Left ventricle myocardium superior (tissue), 1 donor: ENCODE data around the gene FGD6. TPM values are rescaled to one million over a fixed set of nuclear protein-coding genes. Genes with fewer than 3 reads are reported as not detected.

Experiments
- ATAC-seq: fragments of 200-7000 bp; cut with Tn5 transposase; one replicate; pipeline ENCODE4 v1.9.1; 2020; ENCODE audit warnings: mild to moderate bottlenecking, moderate library complexity
- DNase-seq: peaks from one replicate; pipeline ENCODE4 v3.0.0-alpha.2; 2020
- intact Hi-C: fragments of 100-400 bp; cut with micrococcal nuclease; formaldehyde crosslinking; loops from one replicate; pipeline ENCODE4 v1.11.0; 2022
- total RNA-seq: library from RNA; stranded (reverse); fragmentation: NEBNext Ultra II Directional; extraction: Animal tissue kit (Norgen Biotek cat#: 25700); gene quantifications from one replicate; pipeline ENCODE4 v1.2.1, GENCODE V29; 2021
- donor health status: DM: no; HTN: yes; CAD: no; lungs with severe emphysema.

The FGD6 gene
- total RNA-seq, 1 donor from 2014 or later: 23.5 TPM

GRCh38 chr12:95191060-95191696 is 26.1 kb downstream of the FGD6 start:
- ATAC-seq (no peak), DNase-seq (no peak)
- intact Hi-C loops: no loop called here

GRCh38 chr12:95187865-95188415 is 29.3 kb downstream of the FGD6 start:
- ATAC-seq: no peak
- DNase-seq: no peak
- intact Hi-C loops: no loop called here

- intact Hi-C loops: no loop called here
- ATAC-seq: no peak
- no peak for DNase-seq
These were observed 31.4 kb downstream of the FGD6 start for GRCh38 chr12:95185854-95186253.

- DNase-seq: no peak
- intact Hi-C loops: no loop called here
- no peak for ATAC-seq
These were observed 32.2 kb downstream of the FGD6 start for GRCh38 chr12:95185072-95185471.

- DNase-seq (no peak), ATAC-seq (no peak)
- intact Hi-C loops: no loop called here
These were observed 33.1 kb downstream of the FGD6 start for GRCh38 chr12:95184121-95184520.

GRCh38 chr12:95182868-95183415 is 34.3 kb downstream of the FGD6 start:
- DNase-seq: no peak
- ATAC-seq: peak; percentile 38
- intact Hi-C loops: no loop called here

GRCh38 chr12:95181103-95181502 is 36.2 kb downstream of the FGD6 start:
- no peak for ATAC-seq
- intact Hi-C loops: no loop called here

GRCh38 chr12:95179011-95179410 is 38.3 kb downstream of the FGD6 start:
- intact Hi-C loops: no loop called here
- ATAC-seq (no peak), DNase-seq (no peak)

More at GRCh38 chr12:95181103-95181502, 36.2 kb downstream of the FGD6 start:
- no peak for DNase-seq

- no peak for DNase-seq
- ATAC-seq: no peak
- intact Hi-C loops: no loop called here
These were observed 39.1 kb downstream of the FGD6 start for GRCh38 chr12:95178136-95178535.

GRCh38 chr12:95177201-95177768 is 40.0 kb downstream of the FGD6 start:
- intact Hi-C loops: no loop called here
- ATAC-seq (no peak), DNase-seq (no peak)

GRCh38 chr12:95173392-95174251 is 43.6 kb downstream of the FGD6 start:
- peak; percentile 76 for DNase-seq
- ATAC-seq: peak; percentile 94

GRCh38 chr12:95169368-95169767 is 47.9 kb downstream of the FGD6 start:
- ATAC-seq (no peak), DNase-seq (no peak)
- intact Hi-C loops: no loop called here

More at GRCh38 chr12:95173392-95174251, 43.6 kb downstream of the FGD6 start:
- intact Hi-C loops: no loop called here

GRCh38 chr12:95168746-95169145 is 48.5 kb downstream of the FGD6 start:
- intact Hi-C loops: no loop called here
- no peak for ATAC-seq
- no peak for DNase-seq

- no peak for DNase-seq
- no peak for ATAC-seq
- intact Hi-C loops: no loop called here
These were observed 52.6 kb downstream of the FGD6 start for GRCh38 chr12:95164656-95165055.

- ATAC-seq: peak; percentile 85
- intact Hi-C loops: no loop called here
These were observed 58.3 kb downstream of the FGD6 start for GRCh38 chr12:95158919-95159318.

GRCh38 chr12:95151821-95152220 is 65.4 kb downstream of the FGD6 start:
- intact Hi-C loops: no loop called here
- DNase-seq: no peak
- ATAC-seq: no peak

More at GRCh38 chr12:95158919-95159318, 58.3 kb downstream of the FGD6 start:
- DNase-seq: no peak

- no peak for DNase-seq
- intact Hi-C loops: no loop called here
- ATAC-seq: no peak
These were observed 65.9 kb downstream of the FGD6 start for GRCh38 chr12:95151406-95151805.

GRCh38 chr12:95150501-95150900 is 66.8 kb downstream of the FGD6 start:
- intact Hi-C loops: no loop called here
- DNase-seq: no peak
- ATAC-seq: no peak

- intact Hi-C loops: no loop called here
- ATAC-seq: no peak
- DNase-seq: no peak
These were observed 69.4 kb downstream of the FGD6 start for GRCh38 chr12:95147866-95148265.

- ATAC-seq (no peak), DNase-seq (no peak)
- intact Hi-C loops: no loop called here
These were observed 70.5 kb downstream of the FGD6 start for GRCh38 chr12:95146769-95147168.
